ENCODE results near the gene ZNF330.

- TF ChIP-seq CTCF (conservative IDR thresholded peaks at IDR 0.05; ENCODE audit: low read length), result no peak
- TF ChIP-seq EZH2phosphoT487 (IDR thresholded peaks at IDR 0.05; ENCODE audit: borderline replicate concordance, low read depth, low read length), result no peak
These were observed 25.5 kb upstream of the ZNF330 start for GRCh38 chr4:141195095-141195707.

Measured in OCI-LY7 (cell line).